Fibroblast of skin of right biceps (primary cell): ENCODE measurements around the gene ZBTB44.
A peak's percentile ranks its signal among the peaks of the same experiment; 100 is the strongest.
"Not testable (repeated sequence)": the region's sequence is repeated elsewhere in the genome, so short reads cannot be mapped to it uniquely, and the experiment has no call there.

Experiments
- DNase-seq: peaks from one replicate; pipeline ENCODE4 v3.0.0-alpha.2; 2013

Gene ZBTB44

DNA sequence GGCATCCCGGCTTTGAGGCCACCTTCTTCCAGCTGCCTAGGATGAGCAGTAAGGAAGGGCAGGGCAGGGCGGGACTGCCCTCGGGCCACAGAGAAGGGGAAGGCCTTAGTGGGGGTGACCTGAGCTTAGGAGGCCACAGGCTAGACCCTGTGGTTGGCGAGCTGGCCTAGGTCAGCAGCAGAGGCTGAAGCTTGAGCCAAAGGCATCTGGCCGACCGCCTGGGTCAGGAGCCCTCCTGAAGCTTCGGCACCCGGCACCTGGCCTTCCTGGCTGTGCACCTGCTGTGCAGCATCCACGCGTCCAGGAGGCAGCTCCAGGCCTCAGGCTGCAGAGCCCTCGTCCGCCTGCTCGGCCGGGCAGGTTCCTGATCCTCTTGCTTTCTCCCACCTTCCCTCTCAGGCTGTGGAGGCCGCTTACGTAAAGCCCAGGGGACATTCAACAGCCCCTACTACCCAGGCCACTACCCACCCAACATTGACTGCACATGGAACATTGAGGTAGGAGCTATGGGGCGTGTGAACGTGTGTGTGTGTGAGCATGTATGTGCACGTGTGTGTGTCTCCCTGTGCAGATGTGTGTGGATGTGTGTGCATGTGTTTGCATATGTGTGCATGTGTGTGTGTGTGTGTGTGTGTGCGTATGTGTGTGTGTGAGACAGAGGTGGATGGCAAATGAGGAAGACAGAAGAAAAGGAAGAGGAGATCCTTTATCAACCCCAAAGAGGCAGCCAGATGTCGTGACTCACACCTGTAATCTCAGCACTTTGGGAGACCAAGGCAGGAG, 120.3 kb downstream of the ZBTB44 start:
- DNase-seq = no peak

DNA sequence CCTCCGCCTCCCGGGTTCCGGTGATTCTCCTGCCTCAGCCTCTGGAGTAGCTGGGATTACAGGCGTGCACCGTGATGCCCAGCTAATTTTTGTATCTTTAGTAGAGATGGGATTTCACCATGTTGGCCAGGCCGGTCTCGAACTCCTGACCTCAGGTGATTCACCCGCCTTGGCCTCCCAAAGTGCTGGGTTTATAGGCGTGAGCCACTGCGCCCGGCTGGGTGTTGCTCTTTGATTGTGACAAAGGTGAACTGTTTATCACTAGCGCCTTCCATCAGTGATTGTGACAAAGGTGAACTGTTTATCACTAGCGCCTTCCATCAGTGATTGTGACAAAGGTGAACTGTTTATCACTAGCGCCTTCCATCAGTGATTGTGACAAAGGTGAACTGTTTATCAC, 121.2 kb downstream of the ZBTB44 start:
- DNase-seq = not testable (repeated sequence)

DNA sequence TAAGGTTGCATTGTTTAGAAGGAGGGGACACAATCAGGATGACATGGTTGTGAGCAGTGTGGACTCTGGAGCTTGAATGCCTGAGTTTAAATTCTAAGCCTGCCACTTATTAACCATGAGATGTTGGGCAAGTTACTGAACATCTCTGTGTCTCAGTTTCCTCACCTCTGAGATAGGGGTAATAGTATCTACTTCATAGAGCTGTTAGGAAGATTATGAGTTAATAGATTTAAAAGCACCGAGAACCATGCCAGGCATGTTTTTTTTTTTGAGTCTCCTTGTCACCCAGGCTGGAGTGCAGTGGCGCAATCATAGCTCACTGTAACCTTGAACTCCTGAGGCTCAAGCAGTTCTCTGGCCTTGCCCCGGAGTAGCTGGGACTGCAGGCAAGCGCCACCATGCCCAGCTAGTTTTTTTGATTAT, 121.9 kb downstream of the ZBTB44 start:
- no peak for DNase-seq

DNA sequence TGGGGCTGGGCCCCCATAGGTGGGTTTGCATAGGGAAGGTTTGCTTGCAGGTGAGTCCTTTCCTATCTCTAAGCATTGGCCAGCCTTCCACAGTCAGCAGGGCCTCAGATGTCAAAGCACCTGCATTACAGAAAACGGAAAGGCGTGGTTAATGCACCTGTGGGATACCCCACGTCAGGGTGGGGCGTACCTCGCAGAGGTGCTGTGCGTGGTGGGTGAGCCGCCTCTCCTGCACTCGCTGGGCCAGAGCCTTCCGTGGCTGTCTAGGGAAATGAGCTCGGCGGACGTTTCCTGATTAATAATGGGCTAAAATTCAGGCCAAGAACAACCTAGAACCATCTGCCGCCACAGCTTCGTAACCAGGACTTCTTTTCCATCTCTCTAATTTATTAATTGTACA, 122.8 kb downstream of the ZBTB44 start:
- DNase-seq = no peak

DNA sequence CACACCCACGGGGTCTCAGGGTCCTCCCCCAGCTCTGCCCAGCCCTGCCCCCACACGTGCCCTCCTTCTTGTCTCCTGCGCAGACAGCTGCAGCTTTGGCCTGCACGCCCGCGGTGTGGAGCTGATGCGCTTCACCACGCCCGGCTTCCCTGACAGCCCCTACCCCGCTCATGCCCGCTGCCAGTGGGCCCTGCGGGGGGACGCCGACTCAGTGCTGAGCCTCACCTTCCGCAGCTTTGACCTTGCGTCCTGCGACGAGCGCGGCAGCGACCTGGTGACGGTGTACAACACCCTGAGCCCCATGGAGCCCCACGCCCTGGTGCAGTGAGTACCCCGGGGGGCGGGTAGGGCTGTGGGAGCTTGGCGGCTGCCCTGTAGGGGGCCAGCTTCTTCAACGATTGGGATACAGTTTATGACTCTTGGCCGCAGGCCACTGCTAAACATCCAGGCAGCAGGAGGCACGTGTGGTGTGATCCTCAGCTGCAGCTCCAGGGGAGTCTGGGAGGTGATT, 124.3 kb downstream of the ZBTB44 start:
- no peak for DNase-seq

DNA sequence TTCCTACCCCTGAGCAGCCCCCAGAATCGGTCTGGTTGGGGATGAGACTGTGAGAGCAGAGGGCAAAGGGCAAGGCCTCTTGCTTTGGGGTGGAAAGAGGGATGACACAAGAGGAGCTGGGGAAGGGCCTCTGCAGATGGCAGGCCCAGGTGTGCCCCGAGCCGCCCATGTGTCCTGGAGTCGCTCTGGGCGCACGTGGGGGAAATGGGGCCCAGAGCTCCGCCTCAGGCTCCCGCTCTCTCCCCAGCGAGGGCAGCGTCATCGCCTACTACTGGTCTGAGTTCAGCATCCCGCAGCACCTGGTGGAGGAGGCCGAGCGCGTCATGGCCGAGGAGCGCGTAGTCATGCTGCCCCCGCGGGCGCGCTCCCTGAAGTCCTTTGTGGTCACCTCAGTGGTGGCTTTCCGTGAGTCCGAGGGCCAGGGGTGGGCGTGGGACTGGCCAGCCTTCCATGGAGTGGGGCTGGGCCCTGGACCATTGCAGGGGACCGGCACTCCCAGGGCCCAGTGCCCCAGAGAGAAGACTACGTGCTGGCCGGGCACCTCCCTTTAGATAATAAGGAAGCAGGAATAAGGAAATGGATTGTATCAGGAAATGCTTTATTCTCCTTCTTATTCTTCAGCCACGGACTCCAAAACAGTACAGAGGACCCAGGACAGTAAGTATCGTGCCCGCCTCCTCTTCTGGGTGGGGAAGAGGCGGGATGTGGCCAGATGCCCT, 125.1 kb downstream of the ZBTB44 start:
- DNase-seq = no peak

DNA sequence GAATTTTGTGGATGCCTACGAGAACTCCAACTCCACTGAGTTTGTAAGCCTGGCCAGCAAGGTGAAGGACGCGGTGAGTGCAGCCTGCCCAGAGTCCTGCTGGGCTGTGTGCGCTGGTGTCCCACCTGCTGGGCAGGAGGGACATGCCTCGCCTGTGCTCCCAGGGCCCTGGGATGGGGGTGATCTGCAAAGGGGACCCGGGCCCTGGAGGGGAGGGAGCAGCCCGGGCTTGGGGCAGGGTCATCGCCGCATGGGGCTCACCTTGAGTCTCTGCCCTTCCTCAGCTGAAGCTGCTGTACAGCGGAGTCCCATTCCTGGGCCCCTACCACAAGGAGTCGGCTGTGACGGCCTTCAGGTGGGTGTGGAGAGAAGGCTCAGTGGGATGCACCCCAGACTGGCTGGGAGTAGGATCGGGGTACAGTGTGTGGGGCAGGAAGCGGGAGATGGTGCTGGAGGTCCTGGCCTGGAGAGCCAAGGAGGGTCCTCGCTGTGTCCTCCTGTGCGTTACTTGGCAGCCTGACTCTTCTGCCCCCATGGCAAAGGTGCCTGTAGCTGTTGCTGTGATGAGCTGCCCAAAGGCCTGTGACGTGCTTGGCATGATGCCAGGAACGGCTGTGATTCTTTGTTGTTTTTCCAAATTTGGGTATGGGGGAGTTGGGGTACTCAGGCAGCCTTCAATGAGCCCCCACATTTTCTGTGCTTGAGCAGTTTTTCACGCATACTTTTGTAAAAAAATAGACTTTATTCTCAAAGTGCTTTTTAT, 126.0 kb downstream of the ZBTB44 start:
- DNase-seq = no peak

DNA sequence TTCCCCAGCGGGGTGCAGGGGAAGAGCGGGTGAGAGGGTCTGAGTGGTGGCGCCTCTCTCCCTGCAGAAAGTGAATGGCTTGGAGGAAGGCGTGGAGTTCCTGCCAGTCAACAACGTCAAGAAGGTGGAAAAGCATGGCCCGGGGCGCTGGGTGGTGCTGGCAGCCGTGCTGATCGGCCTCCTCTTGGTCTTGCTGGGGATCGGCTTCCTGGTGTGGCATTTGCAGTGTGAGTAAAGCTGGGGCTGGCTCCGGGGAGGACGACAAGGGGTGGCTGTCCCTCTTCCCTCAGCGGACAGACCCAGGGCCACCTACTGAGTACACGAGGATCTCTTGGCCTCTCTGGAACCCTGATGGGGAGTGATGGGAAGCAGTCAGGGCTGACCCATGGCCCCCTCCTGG, 126.7 kb downstream of the ZBTB44 start:
- DNase-seq = no peak

DNA sequence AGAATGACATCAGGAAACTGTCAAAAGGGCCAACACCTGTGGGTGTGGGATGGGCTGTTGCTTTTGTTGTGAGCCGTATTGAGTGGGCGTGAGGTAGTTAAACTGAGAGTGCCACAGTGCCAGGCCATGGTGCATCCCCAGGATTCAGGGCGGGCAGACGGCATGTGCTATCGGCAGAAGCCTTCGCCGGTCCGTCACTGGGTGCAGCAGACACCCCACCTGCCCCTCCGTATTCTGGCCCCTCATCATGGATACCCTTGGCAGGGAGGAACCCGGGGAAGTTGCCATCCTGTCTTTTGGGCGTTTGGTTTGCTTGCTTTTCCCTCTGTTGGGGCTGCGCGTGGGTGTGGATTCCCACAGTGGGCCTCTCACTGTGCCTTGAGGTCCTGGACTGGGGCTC, 127.6 kb downstream of the ZBTB44 start:
- DNase-seq = no peak

DNA sequence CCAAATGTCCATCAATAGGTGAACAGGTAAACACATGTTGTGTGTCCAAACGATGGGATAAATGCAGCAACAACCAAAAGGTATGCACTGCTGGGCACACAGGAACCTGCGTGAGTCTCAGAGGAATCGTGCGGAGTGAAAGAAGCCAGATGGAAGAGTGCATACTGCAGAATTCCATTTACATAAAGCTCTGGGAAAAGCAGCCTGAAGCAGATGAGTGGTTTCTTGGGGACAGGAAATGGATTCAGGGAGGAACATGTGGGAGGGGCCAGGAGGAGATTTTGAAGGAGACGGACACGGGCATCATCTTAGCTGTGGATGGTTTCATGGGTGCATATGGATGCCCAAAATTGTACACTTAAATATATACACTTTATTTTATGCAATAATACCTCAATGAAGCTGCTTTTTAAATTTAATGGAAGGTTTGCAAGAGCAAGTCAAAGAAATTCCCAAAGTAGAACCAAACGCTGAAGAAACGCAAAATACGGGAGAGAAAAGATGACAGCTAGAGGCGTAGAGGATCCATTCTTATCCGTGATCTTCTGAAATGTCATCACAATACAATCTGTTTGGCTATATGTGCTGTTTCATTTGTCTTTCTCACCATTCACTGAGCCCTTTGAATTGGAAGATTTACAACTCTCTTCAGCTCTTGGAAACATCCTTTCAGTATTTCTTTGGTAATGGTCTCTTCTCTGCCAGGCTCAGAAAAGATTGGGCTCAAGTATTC, 130.7 kb downstream of the ZBTB44 start:
- no peak for DNase-seq

DNA sequence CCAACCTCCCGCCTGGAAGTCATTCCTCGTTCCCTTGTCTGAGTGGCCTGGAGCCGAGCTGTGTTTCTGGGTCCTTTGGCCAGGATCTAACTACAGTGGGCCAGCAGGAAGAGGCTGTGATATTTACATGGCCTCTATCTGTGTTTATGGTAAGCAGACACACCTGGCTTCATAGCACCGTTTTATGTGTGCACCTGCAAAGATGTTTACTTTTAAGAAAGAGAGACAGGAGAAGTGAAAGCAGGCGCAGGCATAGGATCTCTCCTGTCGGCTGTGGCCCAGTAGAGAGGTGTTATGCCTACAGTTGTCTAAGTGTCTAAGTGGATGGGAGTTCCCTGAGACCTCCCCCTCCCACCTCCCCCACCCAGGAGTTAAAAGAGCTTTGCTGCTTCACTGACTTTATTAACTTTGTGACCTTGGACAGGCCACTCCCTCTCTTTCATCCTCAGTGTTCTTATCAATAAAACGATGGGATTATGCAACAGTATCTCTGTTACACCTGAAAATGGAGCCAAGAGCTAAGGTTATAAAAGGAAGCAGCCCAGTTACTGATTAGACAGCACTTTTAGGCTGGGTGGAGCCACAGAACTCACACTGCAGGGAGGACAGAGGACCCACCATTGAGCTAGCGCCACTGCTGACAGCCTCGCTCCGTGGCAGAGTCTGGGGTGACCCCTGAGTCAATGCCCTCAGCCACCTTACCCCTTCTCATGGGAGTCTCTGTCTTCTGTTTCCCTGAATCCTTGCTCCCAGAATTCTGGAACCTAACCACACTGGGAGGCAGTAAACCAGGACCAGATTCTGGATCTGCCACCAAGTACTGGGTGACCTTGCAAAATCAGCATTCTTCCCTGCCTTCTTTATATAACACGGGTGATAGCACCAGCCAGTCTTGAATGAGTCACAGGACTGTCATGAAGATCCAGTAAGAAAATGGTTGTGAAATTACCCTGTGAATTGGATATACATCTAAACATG, 133.1 kb downstream of the ZBTB44 start:
- peak; percentile 74 for DNase-seq

DNA sequence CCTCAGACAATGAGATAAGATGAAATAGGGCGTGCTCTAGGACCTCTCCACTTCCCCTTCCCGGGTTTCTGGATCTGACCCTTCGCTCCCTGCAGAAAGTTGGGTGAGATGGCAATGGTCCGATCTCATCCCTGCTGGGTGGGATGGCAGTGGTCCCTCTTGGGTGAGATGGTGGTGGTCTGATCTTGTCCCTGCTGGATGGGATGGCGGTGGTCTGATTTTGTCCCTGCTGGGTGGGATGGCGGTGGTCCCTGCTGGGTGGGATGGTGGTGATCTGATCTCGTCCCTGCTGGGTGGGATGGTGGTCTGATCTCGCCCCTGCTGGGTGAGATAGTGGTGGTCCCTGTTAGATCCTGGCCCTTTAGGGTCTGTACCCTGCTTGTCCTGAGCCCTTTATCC, 133.8 kb downstream of the ZBTB44 start:
- DNase-seq = no peak

DNA sequence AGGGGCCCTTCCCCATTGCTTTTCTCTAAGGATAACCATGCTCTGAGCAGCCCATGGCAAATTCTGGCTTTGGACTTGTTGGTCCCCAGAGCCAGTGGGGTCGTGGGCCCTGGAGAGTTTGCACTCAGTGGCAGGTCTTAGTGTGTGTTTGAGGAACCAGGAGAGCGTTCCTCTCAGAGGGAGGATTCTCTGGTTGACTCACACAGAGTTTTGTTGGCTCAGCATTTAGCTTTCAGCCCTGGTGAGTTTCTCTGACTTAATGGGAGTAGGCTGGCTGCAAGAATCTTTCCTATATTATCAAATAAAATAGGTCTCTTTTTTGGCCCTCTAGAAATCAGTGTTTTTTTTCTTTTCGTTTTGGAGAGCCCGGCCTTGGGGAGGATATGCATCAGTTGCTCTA, 134.2 kb downstream of the ZBTB44 start:
- DNase-seq = no peak

DNA sequence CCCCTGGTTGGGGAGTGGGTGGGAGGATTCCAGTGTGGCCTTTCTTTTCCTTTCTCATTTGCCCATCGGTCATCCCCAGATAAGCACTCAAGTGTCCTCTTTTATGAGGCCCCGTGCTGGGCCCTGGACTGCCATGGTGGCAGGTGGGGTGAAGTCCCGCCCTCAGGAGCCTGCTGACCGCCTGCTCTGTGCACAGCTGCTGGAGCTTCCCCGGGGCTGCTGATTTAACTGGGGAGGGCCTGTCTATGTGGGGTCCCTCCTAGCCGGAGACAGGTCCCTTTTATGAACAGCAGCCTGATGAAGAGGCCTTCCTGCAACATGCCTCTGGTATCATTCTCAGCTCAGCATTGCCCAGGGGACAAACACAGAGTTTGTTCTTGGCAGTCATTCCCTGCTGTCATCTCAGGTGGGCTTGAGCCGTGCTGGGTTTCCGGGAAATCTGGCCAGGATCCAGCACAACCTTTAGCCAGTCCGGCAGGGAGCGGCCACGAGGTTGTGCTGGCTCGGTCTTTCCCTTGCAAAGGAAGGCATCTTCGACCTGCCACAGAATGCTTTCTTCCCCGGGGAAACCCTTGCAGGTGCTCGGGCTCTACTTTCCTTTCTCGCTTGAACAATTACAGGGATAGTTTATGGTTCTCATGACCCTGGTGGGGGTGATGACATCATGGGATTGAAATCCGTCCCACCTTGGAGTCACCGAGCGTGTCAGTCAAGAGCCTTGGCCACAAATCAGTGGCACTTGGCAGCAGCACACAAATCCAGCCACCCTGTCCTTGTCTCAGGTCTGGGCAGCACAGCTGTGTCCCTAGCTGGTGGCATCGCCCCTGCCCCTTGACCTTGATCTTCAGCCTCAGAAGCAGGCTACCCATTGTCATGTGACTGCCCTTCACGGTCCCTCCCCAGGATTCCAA, 135.1 kb downstream of the ZBTB44 start:
- DNase-seq = no peak

DNA sequence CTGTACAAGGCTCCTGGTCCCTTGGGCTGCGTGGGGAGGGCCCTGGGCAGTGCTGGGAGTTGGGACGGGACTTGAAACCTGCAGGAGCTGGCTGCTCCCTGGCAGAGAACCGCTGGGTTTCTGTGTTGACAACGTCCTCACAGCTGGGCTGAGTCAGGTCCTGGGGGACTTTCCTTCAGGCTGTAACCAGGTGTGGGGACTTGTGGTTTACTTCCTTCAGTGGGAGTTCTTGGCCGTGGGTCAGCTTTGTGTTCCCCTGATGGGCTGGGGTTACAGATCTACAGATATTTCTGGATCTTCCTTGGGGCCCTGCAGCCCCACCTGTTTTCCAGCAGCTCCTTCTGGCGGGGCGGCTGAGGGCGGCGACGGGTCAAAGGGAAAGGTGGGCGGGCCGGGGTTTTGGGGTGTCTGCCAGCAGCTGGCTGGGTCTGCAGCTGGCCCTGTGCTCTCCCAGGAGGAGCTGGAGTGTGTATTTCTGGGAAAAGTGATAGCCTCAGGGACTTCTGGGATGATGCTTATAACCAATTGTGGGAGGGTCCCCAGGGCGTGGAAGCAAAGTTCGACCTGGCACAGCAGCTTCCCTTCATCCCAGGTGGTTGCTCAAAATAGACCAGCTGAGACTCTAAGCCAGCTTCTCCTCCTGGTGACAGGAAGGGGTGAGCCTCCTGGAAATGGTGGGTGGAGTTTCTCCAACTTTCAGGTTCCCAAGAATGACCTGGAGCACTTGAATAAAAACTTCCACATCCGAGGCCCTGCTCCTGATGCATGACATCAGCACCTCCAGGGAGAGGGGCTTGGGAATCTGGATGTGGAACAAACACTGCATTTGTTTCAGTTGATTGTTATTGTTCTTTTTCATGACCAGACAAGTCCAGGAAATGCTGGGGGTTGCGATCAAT, 136.0 kb downstream of the ZBTB44 start:
- no peak for DNase-seq

DNA sequence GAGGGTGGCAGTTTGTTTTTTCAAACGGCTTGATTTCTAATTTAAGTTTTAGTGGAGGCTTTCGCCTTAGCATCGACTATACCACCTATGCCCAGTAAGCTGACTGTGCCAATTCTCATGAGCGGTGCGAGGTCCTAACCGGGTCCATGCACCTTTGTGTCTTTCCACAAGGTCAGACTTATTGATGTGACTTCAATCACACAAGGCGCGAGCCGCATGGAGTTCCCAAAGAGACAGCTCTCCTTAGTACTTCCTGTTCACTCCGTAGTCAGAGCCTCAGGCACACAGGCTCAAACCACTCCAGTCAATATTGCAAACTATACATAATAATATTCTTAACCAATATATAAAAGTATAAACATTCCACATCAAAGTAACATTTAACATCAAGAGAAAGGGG, 136.9 kb downstream of the ZBTB44 start:
- no peak for DNase-seq
